Cardiac fibroblast (primary cell): ENCODE measurements around the gene THRB.
A peak's percentile ranks its signal among the peaks of the same experiment; 100 is the strongest.

ENCODE experiments used
- DNase-seq, 2 donors: peaks; one replicate each; pipeline versions ENCODE4 v3.0.0 to v3.0.0-alpha.2; 2010; ENCODE audit warnings: low read depth in 2 of 2
- H3K4me3 ChIP-seq, 2 donors: replicated peaks in 1 of 2; 1 replicate in 1 of 2; 2 replicates in 1 of 2; pipeline ENCODE4 v1.5.1; 2011; ENCODE audit warnings: low read depth in 2 of 2, low read length in 2 of 2, mild to moderate bottlenecking in 2 of 2, moderate library complexity in 1 of 2
- CTCF ChIP-seq: IDR thresholded peaks from one replicate; pipeline ENCODE4 v1.5.1; 2011; ENCODE audit warnings: low read depth, mild to moderate bottlenecking, low read length, inconsistent platforms

Gene THRB

GRCh38 chr3:24258727-24259600 lies 235.7 kb downstream of the THRB start:
- no peak for TF ChIP-seq CTCF
- no peak overlapping the region for H3K4me3 ChIP-seq
- no peak for DNase-seq

- DNase-seq = no peak
- TF ChIP-seq CTCF = no peak
- no peak overlapping the region for H3K4me3 ChIP-seq
Measured at GRCh38 chr3:24258260-24258659, 236.4 kb downstream of the THRB start.

GRCh38 chr3:24255414-24255813 lies 239.2 kb downstream of the THRB start:
- TF ChIP-seq CTCF = no peak
- DNase-seq = no peak
- no peak overlapping the region for H3K4me3 ChIP-seq

GRCh38 chr3:24254649-24255048 lies 240.0 kb downstream of the THRB start:
- no peak overlapping the region for H3K4me3 ChIP-seq
- TF ChIP-seq CTCF = no peak
- DNase-seq = peak; percentile 56 to 81

- no peak for TF ChIP-seq CTCF
- DNase-seq = no peak
- no peak overlapping the region for H3K4me3 ChIP-seq
Measured at GRCh38 chr3:24253336-24253735, 241.3 kb downstream of the THRB start.

- TF ChIP-seq CTCF = no peak
- no peak overlapping the region for H3K4me3 ChIP-seq
- no peak for DNase-seq
Measured at GRCh38 chr3:24249523-24249922, 245.1 kb downstream of the THRB start.
